Right renal cortex interstitium (tissue), 3 donors: ENCODE results near the gene B9D2. TPM values are rescaled to one million over a fixed set of nuclear protein-coding genes. Genes with fewer than 3 reads are reported as not detected.
"Not testable (repeated sequence)": the region's sequence is repeated elsewhere in the genome, so short reads cannot be mapped to it uniquely, and the experiment has no call there.

Experiments used
- DNase-seq, 3 donors: peaks; one replicate each; pipeline ENCODE4 v3.0.0-alpha.2; 2013; ENCODE audit warnings: low read depth in 3 of 3, low spot score in 2 of 3
- polyA plus RNA-seq, 3 donors: library from polyadenylated mRNA; unstranded; fragments of 120-200 nt; gene quantifications; one replicate each; pipeline ENCODE4 v1.2.1, GENCODE V29; 2013; ENCODE audit not compliant: insufficient read length in 3 of 3

Gene B9D2
- polyA plus RNA-seq, 3 donors = 5.5 to 7.9 (median 6.1) TPM

- no peak for DNase-seq
These were observed 28.8 kb upstream of the B9D2 start for GRCh38 chr19:41392775-41393174.

- DNase-seq = no peak
These were observed 27.7 kb upstream of the B9D2 start for GRCh38 chr19:41391618-41392017.

- no peak for DNase-seq
These were observed 22.5 kb upstream of the B9D2 start for GRCh38 chr19:41386442-41386841.

GRCh38 chr19:41384351-41384750 lies 20.4 kb upstream of the B9D2 start:
- DNase-seq = no peak

- DNase-seq = not testable (repeated sequence)
These were observed 17.6 kb upstream of the B9D2 start for GRCh38 chr19:41381536-41381935.

GRCh38 chr19:41377977-41378709 lies 14.2 kb upstream of the B9D2 start:
- no peak for DNase-seq

GRCh38 chr19:41376998-41377365 lies 13.0 kb upstream of the B9D2 start:
- no peak for DNase-seq

GRCh38 chr19:41376241-41376997 lies 12.5 kb upstream of the B9D2 start, which contains the start of gene TMEM91:
Gene TMEM91, plus strand, starts transcription at chr19:41376533. Its CDS starts 1,777 bp downstream, at chr19:41378310.
- DNase-seq = no peak

- no peak for DNase-seq
These were observed 10.0 kb upstream of the B9D2 start for GRCh38 chr19:41373993-41374392.

- DNase-seq = no peak
These were observed 8.6 kb upstream of the B9D2 start for GRCh38 chr19:41372501-41372900.

GRCh38 chr19:41371541-41371940 lies 7.6 kb upstream of the B9D2 start:
- no peak for DNase-seq

- DNase-seq = not testable (repeated sequence)
These were observed 7.2 kb upstream of the B9D2 start for GRCh38 chr19:41371119-41371518.

- DNase-seq = no peak
These were observed 5.8 kb upstream of the B9D2 start for GRCh38 chr19:41369769-41370168.

GRCh38 chr19:41367848-41368301 lies 3.9 kb upstream of the B9D2 start:
- no peak for DNase-seq

- no peak for DNase-seq
These were observed 2.1 kb upstream of the B9D2 start for GRCh38 chr19:41366089-41366488.

- no peak for DNase-seq
These were observed 809 bp upstream of the B9D2 start for GRCh38 chr19:41364524-41365391.

- DNase-seq = no peak
These were observed 587 bp downstream of the B9D2 start for GRCh38 chr19:41363371-41363752.

- DNase-seq = no peak
These were observed 1.7 kb downstream of the B9D2 start for GRCh38 chr19:41362143-41362847.

- no peak for DNase-seq
These were observed 4.2 kb downstream of the B9D2 start for GRCh38 chr19:41359741-41360140.

GRCh38 chr19:41357746-41358145 lies 6.2 kb downstream of the B9D2 start:
- DNase-seq = no peak
